GM23338 (cell line): ENCODE results near the gene RMDN3. TPM values are rescaled to one million over a fixed set of nuclear protein-coding genes. Genes with fewer than 3 reads are reported as not detected.

Source experiments
- ATAC-seq: fragments of 200-7000 bp; cut with Tn5 transposase; 3 replicates; pipeline ENCODE4 v1.9.1; 2020
- DNase-seq: peaks from one replicate; pipeline ENCODE4 v3.0.0-alpha.2; 2015; ENCODE audit warnings: low spot score
- H2AFZ ChIP-seq: fragments of 200-600 bp; sonication (generic); 2 replicates; pipeline ENCODE4 v1.8.0; 2016; ENCODE audit warnings: antibody characterized with exemption, mild to moderate bottlenecking, moderate library complexity
- H3F3A ChIP-seq: fragments of 200-600 bp; sonication (generic); replicated peaks from 2 replicates; pipeline ENCODE4 v1.8.0; 2017; ENCODE audit warnings: antibody characterized with exemption, mixed run types, low read depth
- H3K27ac ChIP-seq: fragments of 200-600 bp; sonication (generic); 2 replicates; pipeline ENCODE4 v1.6.1; 2016; ENCODE audit warnings: low read depth
- H3K27me3 ChIP-seq: fragments of 200-600 bp; sonication (generic); 2 replicates; pipeline ENCODE4 v1.8.0; 2016; ENCODE audit warnings: mild to moderate bottlenecking, mixed run types, moderate library complexity; ENCODE audit not compliant: insufficient read depth
- H3K36me3 ChIP-seq: fragments of 200-600 bp; sonication (generic); 2 replicates; pipeline ENCODE4 v1.8.0; 2016; ENCODE audit warnings: mild to moderate bottlenecking; ENCODE audit not compliant: insufficient read depth
- H3K4me1 ChIP-seq: fragments of 200-600 bp; sonication (generic); 2 replicates; pipeline ENCODE4 v1.8.0; 2016; ENCODE audit warnings: mild to moderate bottlenecking, moderate library complexity; ENCODE audit not compliant: insufficient read depth
- H3K4me2 ChIP-seq: fragments of 200-600 bp; sonication (generic); 2 replicates; pipeline ENCODE4 v1.7.1; 2017; ENCODE audit warnings: mixed run types
- H3K4me3 ChIP-seq: fragments of 200-600 bp; sonication (generic); 2 replicates; pipeline ENCODE4 v1.6.1; 2016; ENCODE audit warnings: mixed run types
- H3K79me2 ChIP-seq: fragments of 200-600 bp; sonication (generic); replicated peaks from 2 replicates; pipeline ENCODE4 v1.8.0; 2017; ENCODE audit warnings: mild to moderate bottlenecking; ENCODE audit not compliant: insufficient read depth
- H3K9me2 ChIP-seq: fragments of 200-600 bp; sonication (generic); 2 replicates; pipeline ENCODE4 v1.8.0; 2017; ENCODE audit not compliant: insufficient read depth
- H4K20me1 ChIP-seq: fragments of 200-600 bp; sonication (generic); replicated peaks from 2 replicates; pipeline ENCODE4 v1.8.0; 2017; ENCODE audit warnings: mild to moderate bottlenecking; ENCODE audit not compliant: insufficient read depth
- H3K27ac Mint-ChIP-seq: 2 replicates; pipeline ENCODE4 v1.8.0; 2020; ENCODE audit warnings: inconsistent platforms, mild to moderate bottlenecking, moderate library complexity, mixed read lengths
- H3K27me3 Mint-ChIP-seq: 3 replicates; pipeline ENCODE4 v1.8.0; 2022; ENCODE audit warnings: low read depth, mild to moderate bottlenecking, moderate library complexity, mixed read lengths, inconsistent platforms; ENCODE audit not compliant: insufficient read depth, poor library complexity
- H3K36me3 Mint-ChIP-seq: 3 replicates; pipeline ENCODE4 v1.8.0; 2021; ENCODE audit warnings: low read depth, mild to moderate bottlenecking, inconsistent platforms, moderate library complexity, mixed read lengths
- H3K4me1 Mint-ChIP-seq: 3 replicates; pipeline ENCODE4 v1.8.0; 2020; ENCODE audit warnings: mild to moderate bottlenecking, inconsistent platforms, mixed read lengths
- H3K4me3 Mint-ChIP-seq: 3 replicates; pipeline ENCODE4 v1.8.0; 2021; ENCODE audit warnings: moderate library complexity, mild to moderate bottlenecking, inconsistent platforms, mixed read lengths
- H3K9me3 Mint-ChIP-seq: 3 replicates; pipeline ENCODE4 v1.8.0; 2020; ENCODE audit warnings: moderate library complexity, mild to moderate bottlenecking, inconsistent platforms, mixed read lengths
- CREB1 ChIP-seq: fragments of 250-450 bp; sonication (Bioruptor Pico); IDR thresholded peaks from 2 replicates; pipeline ENCODE4 v1.5.0; 2020; ENCODE audit warnings: low read depth, mild to moderate bottlenecking, moderate library complexity
- EZH2phosphoT487 ChIP-seq: fragments of 200-600 bp; sonication (generic); IDR thresholded peaks from one replicate; pipeline ENCODE4 v1.8.1; 2018; ENCODE audit warnings: antibody characterized with exemption; ENCODE audit not compliant: unreplicated experiment
- JUNB ChIP-seq: IDR thresholded peaks from one replicate; pipeline ENCODE4 v1.6.1; 2016; ENCODE audit warnings: antibody characterized with exemption; ENCODE audit not compliant: unreplicated experiment
- NANOG ChIP-seq: IDR thresholded peaks from 2 replicates; pipeline ENCODE4 v1.6.1; 2016; ENCODE audit warnings: antibody characterized with exemption, borderline replicate concordance
- POLR2AphosphoS5 ChIP-seq: IDR thresholded peaks from 2 replicates; pipeline ENCODE4 v1.6.1; 2016; ENCODE audit warnings: antibody characterized with exemption, low read depth
- STAT1 ChIP-seq: IDR thresholded peaks from one replicate; pipeline ENCODE4 v1.6.1; 2016; ENCODE audit warnings: antibody characterized with exemption; ENCODE audit not compliant: unreplicated experiment
- ZNF331 ChIP-seq: fragments of 250-450 bp; sonication (Bioruptor Pico); IDR thresholded peaks from 2 replicates; pipeline ENCODE4 v1.5.0; 2020; ENCODE audit warnings: low read depth, mild to moderate bottlenecking, moderate library complexity
- polyA plus RNA-seq: library from polyadenylated mRNA; unstranded; fragments of >200 nt; fragmentation: Nextera tagmentation; extraction: Ambion mirVana; gene quantifications from 2 replicates; pipeline ENCODE4 v1.2.1, GENCODE V29; 2016
- total RNA-seq: library from RNA; depleted of rRNA; stranded (reverse); fragments of >200 nt; shearing (Covaris generic); gene quantifications from 2 replicates; pipeline ENCODE4 v1.2.3, GENCODE V29; 2014
- TF ChIP-seq, protein P1 (sequence below), 2 experiments: fragments of 200-600 bp in 1 of 2; sonication (generic) in 1 of 2; conservative IDR thresholded peaks; 2 replicates each; pipeline versions ENCODE4 v1.5.1 to v1.6.1; 2016 to 2017; ENCODE audit warnings: antibody characterized with exemption in 2 of 2, low read depth in 2 of 2, mild to moderate bottlenecking in 2 of 2, moderate library complexity in 1 of 2
- TF ChIP-seq, protein P2 (sequence below): IDR thresholded peaks from 2 replicates; pipeline ENCODE4 v1.6.1; 2016; ENCODE audit warnings: antibody characterized with exemption

RMDN3 gene
- total and polyA plus RNA-seq, 2 experiments from 2014 or later = 15.6 to 17.0 TPM

DNA sequence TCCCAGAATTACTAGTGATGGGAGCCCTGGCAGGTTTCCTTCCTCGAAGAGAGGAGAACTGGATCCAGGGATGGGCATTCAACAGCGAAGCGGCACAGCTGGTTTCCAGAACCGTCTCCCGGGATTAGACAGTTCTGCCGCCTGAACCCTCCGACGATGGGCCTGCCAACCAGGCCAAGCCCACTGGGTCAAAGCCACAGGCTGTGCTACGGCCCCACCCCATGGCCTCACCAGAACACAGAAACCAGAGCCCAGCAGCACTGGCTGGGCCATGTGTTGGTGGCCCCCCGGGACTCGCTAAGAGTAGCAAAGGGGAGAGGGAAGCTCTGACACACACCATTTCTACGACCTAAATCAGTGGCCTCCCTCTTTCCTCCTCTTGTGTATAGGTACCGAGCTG, 17.0 kb upstream of the RMDN3 start:
- H3K4me1 ChIP-seq = no peaks in the 10 kb centered on the region; the same call in 1 of the 2 replicates
- H3K9me2 ChIP-seq = no peaks in the 10 kb centered on the region
- Mint-ChIP-seq H3K4me3 (no peak overlapping the region), H3K27ac (no peak overlapping the region), H3K36me3 (peaks cover 20% of the 10 kb centered on the region), H3K4me1 (peaks cover 18% of the 10 kb centered on the region; the same call in 2 of the 3 replicates), H3K27me3 (peaks cover 21% of the 10 kb centered on the region), H3K9me3 (no peaks in the 10 kb centered on the region)
- no peak overlapping the region for H3K27ac ChIP-seq
- no peaks in the 10 kb centered on the region for H3K79me2 ChIP-seq
- H3K4me3 ChIP-seq = no peak overlapping the region
- no peak overlapping the region for H2AFZ ChIP-seq
- TF ChIP-seq, protein P1, sequence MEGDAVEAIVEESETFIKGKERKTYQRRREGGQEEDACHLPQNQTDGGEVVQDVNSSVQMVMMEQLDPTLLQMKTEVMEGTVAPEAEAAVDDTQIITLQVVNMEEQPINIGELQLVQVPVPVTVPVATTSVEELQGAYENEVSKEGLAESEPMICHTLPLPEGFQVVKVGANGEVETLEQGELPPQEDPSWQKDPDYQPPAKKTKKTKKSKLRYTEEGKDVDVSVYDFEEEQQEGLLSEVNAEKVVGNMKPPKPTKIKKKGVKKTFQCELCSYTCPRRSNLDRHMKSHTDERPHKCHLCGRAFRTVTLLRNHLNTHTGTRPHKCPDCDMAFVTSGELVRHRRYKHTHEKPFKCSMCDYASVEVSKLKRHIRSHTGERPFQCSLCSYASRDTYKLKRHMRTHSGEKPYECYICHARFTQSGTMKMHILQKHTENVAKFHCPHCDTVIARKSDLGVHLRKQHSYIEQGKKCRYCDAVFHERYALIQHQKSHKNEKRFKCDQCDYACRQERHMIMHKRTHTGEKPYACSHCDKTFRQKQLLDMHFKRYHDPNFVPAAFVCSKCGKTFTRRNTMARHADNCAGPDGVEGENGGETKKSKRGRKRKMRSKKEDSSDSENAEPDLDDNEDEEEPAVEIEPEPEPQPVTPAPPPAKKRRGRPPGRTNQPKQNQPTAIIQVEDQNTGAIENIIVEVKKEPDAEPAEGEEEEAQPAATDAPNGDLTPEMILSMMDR (conservative IDR thresholded peaks at IDR 0.05; ENCODE audit: low read depth in 2 of 2) = peak in 1 of 2 experiments; percentile 13; a peak in 1 of 4 replicates
- TF ChIP-seq, protein P2, sequence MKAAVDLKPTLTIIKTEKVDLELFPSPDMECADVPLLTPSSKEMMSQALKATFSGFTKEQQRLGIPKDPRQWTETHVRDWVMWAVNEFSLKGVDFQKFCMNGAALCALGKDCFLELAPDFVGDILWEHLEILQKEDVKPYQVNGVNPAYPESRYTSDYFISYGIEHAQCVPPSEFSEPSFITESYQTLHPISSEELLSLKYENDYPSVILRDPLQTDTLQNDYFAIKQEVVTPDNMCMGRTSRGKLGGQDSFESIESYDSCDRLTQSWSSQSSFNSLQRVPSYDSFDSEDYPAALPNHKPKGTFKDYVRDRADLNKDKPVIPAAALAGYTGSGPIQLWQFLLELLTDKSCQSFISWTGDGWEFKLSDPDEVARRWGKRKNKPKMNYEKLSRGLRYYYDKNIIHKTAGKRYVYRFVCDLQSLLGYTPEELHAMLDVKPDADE = no peak
- no peak for ATAC-seq
- no peaks in the 10 kb centered on the region for H3K27me3 ChIP-seq
- H3F3A ChIP-seq = no peaks in the 10 kb centered on the region; the same call in 1 of the 2 replicates
- H3K4me2 ChIP-seq = no peak overlapping the region
- no peaks in the 10 kb centered on the region for H3K36me3 ChIP-seq
- H4K20me1 ChIP-seq = no peaks in the 10 kb centered on the region
- no peak for DNase-seq

DNA sequence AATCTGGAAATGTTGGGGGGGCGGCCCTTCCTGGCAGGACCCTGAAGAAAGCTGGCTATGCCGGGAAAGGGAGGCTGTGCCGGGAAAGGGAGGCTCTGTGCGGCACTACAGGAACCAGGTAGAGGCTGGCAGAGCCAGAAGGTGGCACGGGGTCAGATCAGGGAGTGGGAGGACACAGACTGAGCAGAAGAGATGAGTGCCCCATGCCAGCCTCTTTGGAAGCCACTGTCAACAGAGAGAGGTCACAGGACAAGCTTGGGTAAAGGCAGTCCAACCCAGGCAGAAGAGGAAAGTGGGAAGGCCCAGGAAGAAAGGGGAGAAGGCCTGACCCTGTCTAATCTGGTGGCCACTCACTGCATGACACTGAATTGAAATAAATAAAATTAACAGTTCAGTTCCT, 16.2 kb upstream of the RMDN3 start:
- Histone ChIP-seq H3K27ac (no peak overlapping the region), H4K20me1 (no peaks in the 10 kb centered on the region), H2AFZ (no peak overlapping the region), H3F3A (no peaks in the 10 kb centered on the region; the same call in none of the 2 replicates), H3K27me3 (no peaks in the 10 kb centered on the region), H3K36me3 (no peaks in the 10 kb centered on the region), H3K4me2 (no peak overlapping the region), H3K4me1 (no peaks in the 10 kb centered on the region; the same call in 1 of the 2 replicates), H3K79me2 (no peaks in the 10 kb centered on the region), H3K4me3 (no peak overlapping the region), H3K9me2 (no peaks in the 10 kb centered on the region)
- no peak for ATAC-seq
- peaks cover 16% of the 10 kb centered on the region for H3K27me3 Mint-ChIP-seq
- no peaks in the 10 kb centered on the region for H3K9me3 Mint-ChIP-seq
- H3K36me3 Mint-ChIP-seq = peaks cover 13% of the 10 kb centered on the region
- H3K27ac Mint-ChIP-seq = no peak overlapping the region; the same call in 1 of the 2 replicates
- no peak for DNase-seq
- H3K4me3 Mint-ChIP-seq = no peak overlapping the region
- H3K4me1 Mint-ChIP-seq = peaks cover 24% of the 10 kb centered on the region
- TF ChIP-seq STAT1 (no peak), CREB1 (CRISPR knock-in tag) (no peak), JUNB (no peak), EZH2phosphoT487 (no peak), ZNF331 (CRISPR knock-in tag) (no peak), NANOG (no peak), POLR2AphosphoS5 (no peak)
- TF ChIP-seq, protein P1 (conservative IDR thresholded peaks at IDR 0.05; ENCODE audit: low read depth in 2 of 2) = no peak
- TF ChIP-seq, protein P2 = no peak
